Astrocyte (in vitro differentiated cells and primary cell): ENCODE data around the gene TMEM143. TPM values are rescaled to one million over a fixed set of nuclear protein-coding genes. Genes with fewer than 3 reads are reported as not detected.
"Not testable (repeated sequence)": the region's sequence is repeated elsewhere in the genome, so short reads cannot be mapped to it uniquely, and the experiment has no call there.

ENCODE experiments used
- DNase-seq: peaks from one replicate; pipeline ENCODE4 v3.0.0-alpha.2; 2010; ENCODE audit warnings: low read depth
- FAIRE-seq: peaks from 2 replicates; lab custom pipeline; 2011; peaks lifted over from hg19 to GRCh38; lab: Jason Lieb, UNC
- H2AFZ ChIP-seq: 2 replicates; pipeline ENCODE4 v1.6.0; 2012; ENCODE audit warnings: low read depth, low read length, inconsistent platforms
- H3K27ac ChIP-seq: 2 replicates; pipeline ENCODE4 v1.5.1; 2011; ENCODE audit warnings: low read depth, low read length, inconsistent platforms
- H3K27me3 ChIP-seq: 2 replicates; pipeline ENCODE4 v1.6.0; 2011; ENCODE audit warnings: low read length, inconsistent platforms; ENCODE audit not compliant: insufficient read depth
- H3K36me3 ChIP-seq: 2 replicates; pipeline ENCODE4 v1.5.1; 2011; ENCODE audit warnings: low read length, inconsistent platforms; ENCODE audit not compliant: insufficient read depth
- H3K4me1 ChIP-seq: 2 replicates; pipeline ENCODE4 v1.5.1; 2011; ENCODE audit warnings: low read length, inconsistent platforms; ENCODE audit not compliant: insufficient read depth
- H3K4me2 ChIP-seq: 2 replicates; pipeline ENCODE4 v1.6.0; 2012; ENCODE audit warnings: low read length, inconsistent platforms
- H3K4me3 ChIP-seq: 2 replicates; pipeline ENCODE4 v1.5.1; 2011; ENCODE audit warnings: low read depth, mild to moderate bottlenecking, low read length, inconsistent platforms; ENCODE audit not compliant: insufficient read depth
- H3K79me2 ChIP-seq: 2 replicates; pipeline ENCODE4 v1.6.0; 2012; ENCODE audit warnings: mild to moderate bottlenecking, low read length, inconsistent platforms; ENCODE audit not compliant: insufficient read depth
- H3K9ac ChIP-seq: 2 replicates; pipeline ENCODE4 v1.6.0; 2012; ENCODE audit warnings: mild to moderate bottlenecking, low read length, inconsistent platforms
- H3K9me3 ChIP-seq: 2 replicates; pipeline ENCODE4 v1.5.1; 2012; ENCODE audit warnings: low read depth, mild to moderate bottlenecking, low read length, inconsistent platforms; ENCODE audit not compliant: insufficient read depth
- H4K20me1 ChIP-seq: 2 replicates; pipeline ENCODE4 v1.6.0; 2012; ENCODE audit warnings: low read length, inconsistent platforms; ENCODE audit not compliant: insufficient read depth
- H3K27ac Mint-ChIP-seq: one replicate; pipeline ENCODE4 v1.8.0; 2021; ENCODE audit warnings: mild to moderate bottlenecking, mixed read lengths; ENCODE audit not compliant: unreplicated experiment
- H3K27me3 Mint-ChIP-seq: one replicate; pipeline ENCODE4 v1.8.0; 2021; ENCODE audit warnings: low read depth, mixed read lengths; ENCODE audit not compliant: unreplicated experiment
- H3K36me3 Mint-ChIP-seq: one replicate; pipeline ENCODE4 v1.8.0; 2021; ENCODE audit warnings: low read depth, mixed read lengths; ENCODE audit not compliant: unreplicated experiment
- H3K4me1 Mint-ChIP-seq: one replicate; pipeline ENCODE4 v1.8.0; 2021; ENCODE audit warnings: low read depth, mixed read lengths; ENCODE audit not compliant: unreplicated experiment
- H3K4me3 Mint-ChIP-seq: one replicate; pipeline ENCODE4 v1.8.0; 2021; ENCODE audit warnings: mild to moderate bottlenecking, moderate library complexity, mixed read lengths; ENCODE audit not compliant: unreplicated experiment
- H3K9me3 Mint-ChIP-seq: one replicate; pipeline ENCODE4 v1.8.0; 2021; ENCODE audit warnings: mild to moderate bottlenecking, mixed read lengths; ENCODE audit not compliant: unreplicated experiment
- EZH2 ChIP-seq: IDR thresholded peaks from 2 replicates; pipeline ENCODE4 v1.6.1; 2012; ENCODE audit warnings: mild to moderate bottlenecking, low read length, inconsistent platforms; ENCODE audit not compliant: insufficient read depth
- total RNA-seq: library from RNA; stranded (reverse); gene quantifications from 2 replicates; pipeline ENCODE4 v1.2.1, GENCODE V29; 2021
- TF ChIP-seq, protein P1 (sequence below): IDR thresholded peaks from 2 replicates; pipeline ENCODE4 v1.5.1; 2011; ENCODE audit warnings: low read depth, mild to moderate bottlenecking, inconsistent platforms, low read length, moderate library complexity; ENCODE audit not compliant: insufficient read depth

Gene TMEM143
- total RNA-seq, 1 donor from 2014 or later = 8.7 TPM

DNA sequence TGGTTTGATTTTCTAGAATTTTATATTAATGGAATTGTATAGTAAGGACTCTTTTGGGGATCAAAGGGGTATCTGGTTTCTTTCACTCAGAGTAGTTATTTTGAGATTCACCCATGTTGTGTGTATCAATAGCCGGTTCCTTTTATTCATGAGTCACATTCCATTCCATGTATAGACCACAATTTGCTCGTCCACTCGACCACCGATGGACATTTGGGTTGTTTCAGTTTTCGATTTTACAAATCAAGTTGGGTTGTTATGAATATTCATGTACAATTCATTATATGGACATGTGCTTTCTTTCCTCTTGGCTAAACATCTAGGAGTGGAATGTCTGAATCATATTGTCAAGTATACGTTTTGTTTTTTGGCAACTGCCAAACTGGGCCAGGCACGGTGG, 48.0 kb downstream of the TMEM143 start:
- peaks cover 3% of the 10 kb centered on the region for H3K9me3 Mint-ChIP-seq
- Histone ChIP-seq H3K27ac (no peak overlapping the region), H3K4me2 (no peak overlapping the region), H3K36me3 (no peaks in the 10 kb centered on the region), H3K4me1 (peaks cover 2% of the 10 kb centered on the region), H4K20me1 (no peaks in the 10 kb centered on the region), H3K4me3 (no peak overlapping the region), H3K27me3 (no peaks in the 10 kb centered on the region), H3K9ac (no peak overlapping the region), H3K9me3 (no peaks in the 10 kb centered on the region), H3K79me2 (no peaks in the 10 kb centered on the region), H2AFZ (no peak overlapping the region)
- H3K27me3 Mint-ChIP-seq = peaks cover 5% of the 10 kb centered on the region
- FAIRE-seq (no peak), DNase-seq (no peak)
- no peak for TF ChIP-seq EZH2
- TF ChIP-seq, protein P1, sequence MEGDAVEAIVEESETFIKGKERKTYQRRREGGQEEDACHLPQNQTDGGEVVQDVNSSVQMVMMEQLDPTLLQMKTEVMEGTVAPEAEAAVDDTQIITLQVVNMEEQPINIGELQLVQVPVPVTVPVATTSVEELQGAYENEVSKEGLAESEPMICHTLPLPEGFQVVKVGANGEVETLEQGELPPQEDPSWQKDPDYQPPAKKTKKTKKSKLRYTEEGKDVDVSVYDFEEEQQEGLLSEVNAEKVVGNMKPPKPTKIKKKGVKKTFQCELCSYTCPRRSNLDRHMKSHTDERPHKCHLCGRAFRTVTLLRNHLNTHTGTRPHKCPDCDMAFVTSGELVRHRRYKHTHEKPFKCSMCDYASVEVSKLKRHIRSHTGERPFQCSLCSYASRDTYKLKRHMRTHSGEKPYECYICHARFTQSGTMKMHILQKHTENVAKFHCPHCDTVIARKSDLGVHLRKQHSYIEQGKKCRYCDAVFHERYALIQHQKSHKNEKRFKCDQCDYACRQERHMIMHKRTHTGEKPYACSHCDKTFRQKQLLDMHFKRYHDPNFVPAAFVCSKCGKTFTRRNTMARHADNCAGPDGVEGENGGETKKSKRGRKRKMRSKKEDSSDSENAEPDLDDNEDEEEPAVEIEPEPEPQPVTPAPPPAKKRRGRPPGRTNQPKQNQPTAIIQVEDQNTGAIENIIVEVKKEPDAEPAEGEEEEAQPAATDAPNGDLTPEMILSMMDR = no peak
- H3K4me1 Mint-ChIP-seq = peaks cover 6% of the 10 kb centered on the region
- H3K36me3 Mint-ChIP-seq = no peaks in the 10 kb centered on the region
- H3K4me3 Mint-ChIP-seq = no peak overlapping the region
- no peak overlapping the region for H3K27ac Mint-ChIP-seq

- TF ChIP-seq EZH2 = no peak
- TF ChIP-seq, protein P1 = no peak
- Histone ChIP-seq H3K4me2 (no peak overlapping the region), H3K9ac (no peak overlapping the region), H4K20me1 (no peaks in the 10 kb centered on the region), H3K4me3 (no peak overlapping the region), H3K4me1 (no peaks in the 10 kb centered on the region), H3K27me3 (no peaks in the 10 kb centered on the region), H2AFZ (no peak overlapping the region), H3K79me2 (no peaks in the 10 kb centered on the region), H3K36me3 (no peaks in the 10 kb centered on the region), H3K9me3 (no peaks in the 10 kb centered on the region), H3K27ac (no peak overlapping the region)
- no peak for DNase-seq
- no peaks in the 10 kb centered on the region for H3K36me3 Mint-ChIP-seq
- no peak for FAIRE-seq
- peaks cover 7% of the 10 kb centered on the region for H3K27me3 Mint-ChIP-seq
- H3K9me3 Mint-ChIP-seq = peaks cover 3% of the 10 kb centered on the region
- H3K4me3 Mint-ChIP-seq = no peak overlapping the region
- peaks cover 4% of the 10 kb centered on the region for H3K4me1 Mint-ChIP-seq
- H3K27ac Mint-ChIP-seq = no peak overlapping the region
These were observed 52.4 kb downstream of the TMEM143 start for GRCh38 chr19:48311384-48311783.

- H3K79me2 ChIP-seq = no peaks in the 10 kb centered on the region
- H3K27ac ChIP-seq = no peak overlapping the region
- H3K4me2 ChIP-seq = no peak overlapping the region
- FAIRE-seq (no peak), DNase-seq (no peak)
- H3K36me3 Mint-ChIP-seq = no peaks in the 10 kb centered on the region
- no peaks in the 10 kb centered on the region for H3K4me1 ChIP-seq
- no peaks in the 10 kb centered on the region for H3K36me3 ChIP-seq
- H2AFZ ChIP-seq = no peak overlapping the region
- H3K4me1 Mint-ChIP-seq = peaks cover 4% of the 10 kb centered on the region
- H3K9me3 ChIP-seq = no peaks in the 10 kb centered on the region
- no peak overlapping the region for H3K9ac ChIP-seq
- TF ChIP-seq, protein P1 = no peak
- no peak for TF ChIP-seq EZH2
- peaks cover 3% of the 10 kb centered on the region for H3K9me3 Mint-ChIP-seq
- H3K27ac Mint-ChIP-seq = no peak overlapping the region
- no peak overlapping the region for H3K4me3 Mint-ChIP-seq
- no peak overlapping the region for H3K4me3 ChIP-seq
- peaks cover 7% of the 10 kb centered on the region for H3K27me3 Mint-ChIP-seq
- H3K27me3 ChIP-seq = no peaks in the 10 kb centered on the region
- H4K20me1 ChIP-seq = no peaks in the 10 kb centered on the region
These were observed 53.5 kb downstream of the TMEM143 start for GRCh38 chr19:48310227-48310626.

DNA sequence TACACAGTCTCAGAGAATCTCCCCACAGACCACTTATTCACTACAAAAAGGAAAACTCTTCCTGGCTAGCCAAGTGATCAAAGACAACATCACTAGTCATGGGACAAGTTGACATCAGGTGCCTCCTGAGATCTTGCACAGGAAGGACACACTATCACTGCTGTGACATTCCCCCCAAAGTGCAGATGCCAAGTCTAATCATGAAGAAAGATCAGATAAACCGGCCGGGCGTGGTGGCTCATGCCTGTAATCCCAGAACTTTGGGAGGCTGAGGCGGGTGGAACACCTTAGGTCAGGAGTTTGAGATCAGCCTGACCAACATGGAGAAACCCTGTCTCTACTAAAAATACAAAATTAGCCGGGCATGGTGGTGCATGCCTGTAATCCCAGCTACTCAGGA, 54.0 kb downstream of the TMEM143 start:
- not testable (repeated sequence) for H4K20me1 ChIP-seq, H3K79me2 ChIP-seq, H3K4me3 ChIP-seq, H3K27ac Mint-ChIP-seq, H3K4me3 Mint-ChIP-seq, H3K4me1 Mint-ChIP-seq, H3K4me1 ChIP-seq, FAIRE-seq, H3K4me2 ChIP-seq, DNase-seq, H3K9me3 ChIP-seq, H3K27me3 ChIP-seq, H3K9ac ChIP-seq, H2AFZ ChIP-seq, H3K27ac ChIP-seq, H3K9me3 Mint-ChIP-seq, H3K36me3 ChIP-seq, H3K36me3 Mint-ChIP-seq
- peaks cover 10% of the 10 kb centered on the region for H3K27me3 Mint-ChIP-seq
